PC-9 (cell line): ENCODE data around the gene RBMS1.

Source experiments
- CTCF ChIP-seq: fragments of 200-600 bp; sonication (generic); conservative IDR thresholded peaks from 2 replicates; pipeline ENCODE4 v1.6.1; 2017; ENCODE audit warnings: mixed run types, antibody characterized with exemption, mild to moderate bottlenecking, moderate library complexity
- EZH2 ChIP-seq: fragments of 200-600 bp; sonication (generic); IDR thresholded peaks from 2 replicates; pipeline ENCODE4 v1.8.0; 2017; ENCODE audit warnings: antibody characterized with exemption, low read depth

- TF ChIP-seq CTCF = no peak
- TF ChIP-seq EZH2 = no peak
Measured at GRCh38 chr2:160365716-160366367, 127.8 kb downstream of the RBMS1 start.
